H4 (cell line): ENCODE data around the gene AKAP1. TPM values are rescaled to one million over a fixed set of nuclear protein-coding genes. Genes with fewer than 3 reads are reported as not detected.

ENCODE experiments used
- DNase-seq: peaks from one replicate; pipeline ENCODE4 v3.0.0-alpha.2; 2015; ENCODE audit warnings: low spot score
- total RNA-seq: library from RNA; depleted of rRNA; stranded (reverse); fragments of >200 nt; shearing (Covaris generic); gene quantifications from 2 replicates; pipeline ENCODE4 v1.2.3, GENCODE V29; 2014; rRNA removed

Gene AKAP1
- total RNA-seq, 1 experiment from 2014 or later, result 19.9 TPM

- DNase-seq, result no peak
These were observed 79.8 kb downstream of the AKAP1 start for GRCh38 chr17:57164814-57165213.

- DNase-seq, result no peak
These were observed 80.7 kb downstream of the AKAP1 start for GRCh38 chr17:57165754-57166153.

DNA sequence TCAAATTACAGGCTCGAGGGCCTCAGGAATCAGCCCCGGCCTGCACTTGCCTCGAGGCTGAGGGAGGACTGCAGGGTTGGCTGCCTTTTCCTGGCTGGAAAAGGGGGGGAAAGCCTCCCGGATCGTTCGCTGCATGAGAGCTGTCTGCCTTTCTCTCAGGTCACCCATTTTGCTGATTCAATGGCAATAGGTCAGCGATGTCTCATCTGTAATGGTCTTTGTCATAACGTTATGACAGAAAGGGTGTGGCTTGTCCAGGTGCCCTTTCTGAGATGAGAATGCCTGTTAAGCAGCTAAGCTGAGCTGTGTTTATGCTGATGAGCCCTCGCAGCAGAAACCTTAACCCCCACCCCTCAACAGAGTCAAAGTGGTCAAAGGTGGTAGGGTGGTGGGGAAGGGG is 81.8 kb downstream of the AKAP1 start:
- DNase-seq, result no peak

- DNase-seq, result no peak
These were observed 83.6 kb downstream of the AKAP1 start for GRCh38 chr17:57168695-57169094.

GRCh38 chr17:57170866-57171265 is 85.8 kb downstream of the AKAP1 start:
- no peak for DNase-seq

Other genes starting within 250 kb of the AKAP1 start
- 23.8 and 25.9 TPM in 2 replicates for gene TRIM25, start 171.2 kb upstream of the AKAP1 start, total RNA-seq
- 20.2 and 23.0 TPM in 2 replicates for gene COIL, start 124.2 kb upstream of the AKAP1 start, total RNA-seq
- 156 and 191 TPM in 2 replicates for gene SCPEP1, start 107.1 kb upstream of the AKAP1 start, total RNA-seq
- 23.6 and 27.7 TPM in 2 replicates for gene MSI2, start 171.3 kb downstream of the AKAP1 start, total RNA-seq